Measurements from ENCODE around the gene PTPRG.

DNA sequence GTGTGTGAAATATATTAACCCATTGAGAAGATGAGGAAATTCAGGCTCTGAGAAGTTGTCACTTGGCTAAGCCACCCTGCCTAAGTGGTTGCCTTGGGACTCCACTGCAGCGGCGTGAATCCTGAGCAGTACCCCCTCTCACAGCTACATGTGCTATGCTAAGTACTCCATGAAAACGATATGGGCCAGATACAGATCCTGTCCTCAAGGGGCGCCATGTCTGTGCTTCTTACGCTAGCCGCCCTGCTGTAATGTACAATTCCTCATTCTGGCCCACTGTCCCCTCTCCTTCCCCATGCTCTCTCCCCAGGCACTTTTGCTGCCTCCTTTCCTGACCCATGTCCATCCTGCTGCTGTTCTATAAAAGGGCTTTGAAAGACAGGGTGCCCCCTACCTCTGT is 671.7 kb downstream of the PTPRG start:
- TF ChIP-seq, protein P1, sequence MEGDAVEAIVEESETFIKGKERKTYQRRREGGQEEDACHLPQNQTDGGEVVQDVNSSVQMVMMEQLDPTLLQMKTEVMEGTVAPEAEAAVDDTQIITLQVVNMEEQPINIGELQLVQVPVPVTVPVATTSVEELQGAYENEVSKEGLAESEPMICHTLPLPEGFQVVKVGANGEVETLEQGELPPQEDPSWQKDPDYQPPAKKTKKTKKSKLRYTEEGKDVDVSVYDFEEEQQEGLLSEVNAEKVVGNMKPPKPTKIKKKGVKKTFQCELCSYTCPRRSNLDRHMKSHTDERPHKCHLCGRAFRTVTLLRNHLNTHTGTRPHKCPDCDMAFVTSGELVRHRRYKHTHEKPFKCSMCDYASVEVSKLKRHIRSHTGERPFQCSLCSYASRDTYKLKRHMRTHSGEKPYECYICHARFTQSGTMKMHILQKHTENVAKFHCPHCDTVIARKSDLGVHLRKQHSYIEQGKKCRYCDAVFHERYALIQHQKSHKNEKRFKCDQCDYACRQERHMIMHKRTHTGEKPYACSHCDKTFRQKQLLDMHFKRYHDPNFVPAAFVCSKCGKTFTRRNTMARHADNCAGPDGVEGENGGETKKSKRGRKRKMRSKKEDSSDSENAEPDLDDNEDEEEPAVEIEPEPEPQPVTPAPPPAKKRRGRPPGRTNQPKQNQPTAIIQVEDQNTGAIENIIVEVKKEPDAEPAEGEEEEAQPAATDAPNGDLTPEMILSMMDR (IDR thresholded peaks at IDR 0.05; ENCODE audit: low read depth, low read length, poor library complexity, severe bottlenecking) = no peak
- TF ChIP-seq EZH2phosphoT487 (IDR thresholded peaks at IDR 0.05; ENCODE audit: borderline replicate concordance, low read length) = no peak

Measured in DOHH2 (cell line).